Stimulated activated CD4-positive, alpha-beta T cell treated with anti-CD3 and anti-CD28 coated beads, TNF-alpha, amount 100 ng/mL, for 48 hours (primary cell): ENCODE results near the gene GNAL.
"Not testable (repeated sequence)": the region's sequence is repeated elsewhere in the genome, so short reads cannot be mapped to it uniquely, and the experiment has no call there.

Experiments used
- DNase-seq, 3 donors: peaks; one replicate each; pipeline ENCODE4 v3.0.0-alpha.2; 2020; ENCODE audit warnings: low read depth in 3 of 3

GNAL gene

DNA sequence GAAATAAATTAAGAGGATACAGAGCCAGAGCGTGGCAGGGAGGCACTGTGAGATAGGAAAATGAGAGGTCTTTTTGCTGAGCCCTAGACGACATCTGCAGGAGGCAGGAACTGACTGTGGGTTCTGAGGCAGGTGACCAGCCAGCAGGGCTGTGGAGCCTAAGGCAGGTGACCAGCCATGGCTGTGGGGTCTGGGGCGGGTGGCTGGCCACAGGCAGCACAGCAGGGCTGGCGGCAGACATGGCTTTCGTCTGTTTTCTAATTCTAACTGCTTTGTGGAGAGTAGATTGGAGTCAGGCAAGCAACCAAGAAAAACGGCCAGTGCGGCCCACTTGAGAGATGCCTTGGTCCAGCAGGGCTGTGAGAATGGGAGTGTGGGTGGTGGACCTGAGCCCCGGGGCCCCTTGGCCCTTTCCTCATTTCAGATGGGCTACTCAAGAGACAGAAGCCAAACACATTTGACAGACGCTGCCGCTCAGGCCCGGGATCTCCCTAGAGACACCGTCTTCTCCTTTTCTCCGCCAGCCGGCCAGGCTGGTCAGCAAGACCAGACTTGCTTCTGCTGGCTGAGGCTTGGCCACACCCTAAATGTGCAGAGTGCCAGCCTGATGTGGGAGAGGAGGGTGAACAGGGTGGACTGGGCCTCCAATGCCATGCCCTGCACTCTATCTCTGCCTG, 19.7 kb upstream of the GNAL start:
- no peak for DNase-seq

DNA sequence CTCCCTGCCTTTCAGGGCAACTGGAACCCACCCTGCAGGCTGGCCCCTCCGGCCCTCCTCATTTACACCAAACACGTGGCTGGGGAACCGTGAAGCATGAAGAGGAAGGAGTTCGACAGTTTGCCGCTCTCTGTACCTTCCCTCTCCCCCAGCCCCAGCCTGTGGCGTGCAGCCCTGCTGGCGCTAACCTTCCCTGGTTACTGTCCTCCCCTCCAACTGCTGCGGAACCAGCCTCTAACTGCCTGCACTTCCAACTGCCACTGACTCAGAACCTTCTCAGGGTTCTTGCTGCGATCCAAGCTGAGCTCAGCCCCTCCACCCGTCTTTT, 19.2 kb upstream of the GNAL start:
- DNase-seq: no peak

DNA sequence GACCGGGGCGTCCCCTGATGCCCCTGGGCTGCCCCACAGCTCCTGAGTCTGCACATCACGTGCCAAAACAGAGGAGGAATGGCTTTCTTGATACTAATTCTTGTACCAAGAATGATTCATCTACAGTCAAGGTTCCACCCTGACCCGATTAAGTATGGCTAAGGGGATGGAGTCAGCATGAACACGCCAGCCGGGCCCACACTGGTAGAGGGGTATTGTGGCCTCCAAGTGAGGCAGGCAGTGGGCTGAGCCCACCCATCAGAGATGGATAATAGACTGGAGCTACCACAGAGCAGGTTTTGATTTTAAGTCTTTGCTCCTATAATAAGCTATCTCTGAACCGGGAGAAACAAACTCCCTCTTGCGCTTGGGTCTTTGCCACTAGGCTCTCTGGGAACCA, 17.9 kb upstream of the GNAL start:
- DNase-seq: no peak

DNA sequence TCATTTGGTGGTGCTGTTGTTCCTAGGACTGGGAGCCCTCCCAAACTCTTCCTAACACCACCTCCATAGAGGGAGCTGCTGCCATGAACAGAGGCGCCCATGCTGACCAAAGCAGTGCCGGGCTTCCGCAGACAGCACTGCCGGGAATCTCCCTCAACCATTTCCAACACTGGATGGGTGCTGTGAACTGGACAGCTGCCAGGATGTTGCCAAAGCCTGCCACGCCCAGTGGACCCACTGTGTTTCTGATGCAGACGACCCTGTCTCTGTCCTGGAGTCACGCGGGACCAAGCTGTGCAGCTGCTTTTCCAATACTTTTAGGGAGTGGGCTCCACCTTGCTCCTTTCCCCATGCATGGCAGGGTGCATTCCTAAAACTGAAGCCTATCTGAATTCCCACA, 16.9 kb upstream of the GNAL start:
- no peak for DNase-seq

DNA sequence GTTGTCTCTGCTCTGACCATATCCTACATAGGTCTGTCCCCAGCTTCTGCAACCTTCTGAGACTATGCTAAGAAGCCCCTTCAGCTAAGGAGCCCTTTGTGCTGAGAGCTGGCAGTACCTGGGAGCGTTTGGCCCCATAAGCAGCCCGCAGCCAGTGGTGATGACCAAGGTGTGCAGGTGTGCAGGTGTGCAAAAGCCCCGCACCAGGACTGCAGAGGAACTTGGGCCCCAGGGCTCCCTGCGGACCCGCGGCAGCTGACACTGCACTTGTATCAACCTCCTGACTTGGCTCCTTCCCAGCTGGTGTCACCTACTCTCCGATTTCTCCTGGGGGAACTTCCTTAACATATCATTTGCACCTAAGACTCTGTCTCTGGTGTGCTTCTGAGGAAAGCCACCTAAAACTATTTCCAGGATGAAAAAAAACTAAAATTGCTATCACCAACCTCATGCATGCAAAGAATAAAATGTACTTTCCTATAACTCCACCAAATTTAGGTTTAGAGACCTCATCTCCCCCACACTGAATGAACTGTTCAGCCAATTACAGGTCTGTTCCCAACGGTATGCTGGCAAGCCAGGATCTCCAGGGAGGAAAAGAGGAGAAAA, 16.1 kb upstream of the GNAL start:
- no peak for DNase-seq

DNA sequence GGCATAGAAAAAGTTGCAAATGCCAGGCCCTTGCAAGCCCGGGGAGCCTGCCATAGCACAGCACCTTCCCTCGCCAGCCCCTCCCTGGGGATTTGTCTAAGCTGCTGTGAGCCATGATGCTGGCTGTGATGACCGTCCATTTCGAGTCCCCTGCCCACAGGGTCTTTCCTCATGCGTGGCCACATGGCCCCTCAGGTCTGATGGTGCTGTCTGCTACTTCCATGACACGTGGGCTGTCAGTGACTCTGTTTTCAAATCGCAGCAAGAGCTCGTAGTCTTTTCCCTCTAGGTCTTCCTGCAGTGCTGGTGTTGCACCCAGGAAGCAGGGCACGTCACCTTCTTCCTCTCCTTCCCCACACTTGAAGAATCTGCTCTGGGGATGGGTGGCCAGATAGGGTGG, 15.5 kb upstream of the GNAL start:
- DNase-seq: no peak

DNA sequence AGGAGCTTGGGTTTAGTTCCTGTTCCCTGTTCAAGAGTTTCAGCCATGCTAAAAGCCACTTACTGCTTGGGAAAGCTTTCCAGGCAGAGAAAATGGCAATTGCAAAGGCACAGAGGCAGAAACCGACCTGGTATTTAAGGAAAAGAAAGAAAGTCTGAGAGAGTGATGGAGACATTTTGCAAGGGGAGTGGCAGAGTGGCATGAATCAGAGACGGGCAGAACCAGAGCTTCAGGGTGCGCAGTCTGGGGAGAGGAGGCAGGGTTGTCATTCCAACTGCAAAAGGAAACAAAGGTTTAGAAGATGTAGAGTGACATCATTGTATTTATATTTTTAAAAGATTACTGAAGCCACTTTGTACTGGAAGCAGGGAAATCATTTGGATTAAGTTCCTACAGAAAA, 14.9 kb upstream of the GNAL start:
- no peak for DNase-seq

DNA sequence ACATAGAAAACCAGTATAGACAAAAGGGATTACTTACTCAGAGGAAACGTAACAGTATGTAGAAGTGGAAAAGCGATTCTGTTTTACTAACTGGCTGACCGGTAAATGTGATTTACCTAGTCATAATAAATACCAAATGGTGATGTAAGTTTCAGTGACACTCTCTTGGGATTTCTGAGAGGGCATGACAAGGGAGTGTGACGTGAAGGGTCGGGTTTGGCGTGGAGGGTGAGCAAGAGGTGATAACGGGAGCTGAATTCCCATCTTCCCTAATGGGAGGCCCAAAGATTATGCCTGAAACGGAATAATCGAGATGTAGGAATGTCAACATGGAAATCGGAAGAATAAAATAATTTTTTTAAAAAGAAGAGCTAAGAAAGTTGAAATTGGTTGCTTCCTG, 12.7 kb upstream of the GNAL start:
- no peak for DNase-seq

DNA sequence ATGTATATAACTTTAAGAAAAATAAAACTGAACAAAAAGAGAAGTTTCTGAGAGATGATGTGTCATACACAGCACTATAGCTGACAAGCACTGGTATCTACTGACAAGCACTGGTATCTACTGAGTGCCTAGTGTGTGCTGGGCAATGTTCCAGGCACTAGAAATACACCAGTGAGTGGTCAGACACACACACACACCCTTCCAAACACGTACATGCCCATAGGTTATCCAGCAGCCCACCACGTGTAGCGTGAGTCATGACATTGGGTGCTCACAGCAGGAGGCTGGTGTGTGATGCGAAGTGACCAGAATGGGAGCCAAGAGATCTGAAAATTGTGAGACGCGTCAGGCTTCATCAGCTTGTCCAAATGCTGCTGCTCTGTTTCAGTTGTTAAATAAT, 12.2 kb upstream of the GNAL start:
- DNase-seq: no peak

DNA sequence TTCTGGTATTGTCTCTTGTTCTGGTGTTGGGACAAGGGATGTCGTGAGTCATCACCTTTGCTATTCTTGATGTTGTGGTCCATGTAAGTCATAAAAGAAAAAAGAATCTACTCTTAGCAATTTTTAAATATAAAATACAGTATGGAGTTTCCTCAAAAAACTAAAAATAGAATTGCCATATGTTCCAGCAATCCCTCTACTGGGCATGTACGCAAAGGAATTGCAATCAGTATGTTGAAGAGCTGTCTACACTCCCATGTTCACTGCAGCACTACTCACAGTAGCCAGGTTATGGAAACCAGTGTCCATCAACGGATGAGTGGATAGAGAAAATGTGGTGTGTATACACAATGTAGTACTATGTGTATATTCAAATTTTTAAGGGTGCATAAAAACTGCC, 10.9 kb upstream of the GNAL start:
- no peak for DNase-seq

DNA sequence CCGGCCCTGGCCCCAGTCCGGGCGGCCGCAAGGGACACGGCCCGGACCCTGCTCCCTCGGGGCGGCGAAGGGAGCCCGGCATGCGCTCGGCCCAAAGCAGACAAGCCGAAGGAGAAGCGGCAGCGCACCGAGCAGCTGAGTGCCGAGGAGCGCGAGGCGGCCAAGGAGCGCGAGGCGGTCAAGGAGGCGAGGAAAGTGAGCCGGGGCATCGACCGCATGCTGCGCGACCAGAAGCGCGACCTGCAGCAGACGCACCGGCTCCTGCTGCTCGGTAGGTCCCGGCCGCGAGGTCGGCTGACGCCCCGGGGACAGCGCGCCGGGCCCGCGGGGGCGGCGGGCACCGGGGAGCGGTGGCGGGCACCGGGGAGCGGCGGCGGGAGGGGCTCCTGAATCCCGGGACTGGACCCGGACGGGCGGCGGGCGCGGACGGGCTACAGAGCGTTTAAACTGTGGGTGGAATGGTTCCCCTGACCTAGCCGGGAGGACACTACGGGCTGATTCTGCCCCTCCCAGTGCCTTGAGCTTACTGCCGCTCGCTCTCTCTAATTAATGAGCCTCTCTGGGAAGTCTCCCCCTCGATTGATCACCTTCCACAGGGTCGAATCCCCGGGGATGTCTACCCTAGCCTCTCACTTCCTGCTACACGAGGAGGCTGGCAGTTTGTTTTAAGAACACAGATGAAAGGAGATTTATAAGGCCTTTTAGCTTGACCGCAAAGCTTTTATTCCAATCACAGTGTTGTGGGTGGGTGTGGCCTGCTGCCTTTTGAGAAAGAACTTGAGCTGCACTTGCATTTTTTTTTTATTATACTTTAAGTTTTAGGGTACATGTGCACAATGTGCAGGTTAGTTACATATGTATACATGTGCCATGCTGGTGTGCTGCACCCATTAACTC, 853 bp downstream of the GNAL start:
- DNase-seq: peak in 1 of 3 donors; percentile 4

DNA sequence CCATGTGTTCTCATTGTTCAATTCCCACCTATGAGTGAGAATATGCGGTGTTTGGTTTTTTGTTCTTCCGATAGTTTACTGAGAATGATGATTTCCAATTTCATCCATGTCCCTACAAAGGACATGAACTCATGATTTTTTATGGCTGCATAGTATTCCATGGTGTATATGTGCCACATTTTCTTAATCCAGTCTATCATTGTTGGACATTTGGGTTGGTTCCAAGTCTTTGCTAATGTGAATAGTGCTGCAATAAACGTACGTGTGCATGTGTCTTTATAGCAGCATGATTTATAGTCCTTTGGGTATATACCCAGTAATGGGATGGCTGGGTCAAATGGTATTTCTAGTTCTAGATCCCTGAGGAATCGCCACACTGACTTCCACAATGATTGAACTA, 1.6 kb downstream of the GNAL start:
- not testable (repeated sequence) for DNase-seq

DNA sequence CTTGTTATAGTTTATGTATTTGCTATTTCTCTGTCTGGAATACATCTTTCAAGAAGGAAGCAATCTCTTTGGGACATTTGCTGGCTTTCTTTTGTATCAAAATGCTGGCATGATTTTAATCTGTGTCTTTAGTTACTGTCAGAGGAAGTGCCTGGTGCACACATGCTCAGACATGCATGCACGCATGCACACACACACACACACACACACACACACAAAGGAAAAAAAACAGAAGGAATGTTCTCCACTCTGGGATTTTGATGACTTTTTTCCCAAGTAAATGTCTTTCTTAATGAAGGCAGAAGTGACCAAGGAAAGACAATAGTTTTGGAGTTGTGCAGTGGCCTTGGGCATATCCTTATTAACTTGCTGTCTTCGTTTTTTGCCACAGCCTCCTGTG, 6.7 kb downstream of the GNAL start:
- no peak for DNase-seq

DNA sequence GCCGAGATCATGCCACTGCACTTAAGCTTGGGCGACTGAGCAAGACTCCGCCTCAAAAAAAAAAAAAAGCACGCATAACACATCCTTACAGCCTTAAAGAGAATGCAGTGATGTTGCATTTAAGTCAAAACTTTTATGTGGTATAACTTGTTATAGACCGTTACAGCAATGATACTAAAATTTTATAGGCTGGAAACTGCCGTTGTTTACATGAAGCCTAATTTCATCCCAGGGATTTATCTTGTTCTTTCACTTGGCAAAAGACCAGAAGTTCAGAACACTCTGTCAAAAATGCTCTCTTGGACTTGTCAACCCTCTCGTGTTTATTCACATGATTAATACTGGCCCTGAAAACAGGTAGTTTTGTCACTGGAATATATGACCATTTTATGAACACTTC, 7.4 kb downstream of the GNAL start:
- no peak for DNase-seq

DNA sequence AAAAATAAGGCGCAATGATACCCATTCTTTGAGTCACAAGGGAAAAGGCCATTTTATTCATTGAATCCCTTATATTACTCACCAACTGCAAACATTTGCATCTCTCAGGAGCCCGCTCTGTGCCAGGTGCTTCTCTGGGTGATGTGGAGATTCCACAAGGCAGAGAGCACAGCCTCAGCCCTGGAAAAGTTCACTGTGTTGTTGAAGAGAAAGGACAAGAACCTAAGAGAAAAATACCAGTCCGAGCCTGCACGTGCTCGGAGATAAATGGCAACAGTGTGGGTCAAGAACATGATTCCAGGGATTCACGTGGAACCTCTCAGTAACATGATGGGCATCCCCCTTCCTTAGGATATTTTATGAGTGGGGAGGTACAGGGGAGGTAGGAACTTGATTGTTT, 11.8 kb downstream of the GNAL start:
- no peak for DNase-seq

DNA sequence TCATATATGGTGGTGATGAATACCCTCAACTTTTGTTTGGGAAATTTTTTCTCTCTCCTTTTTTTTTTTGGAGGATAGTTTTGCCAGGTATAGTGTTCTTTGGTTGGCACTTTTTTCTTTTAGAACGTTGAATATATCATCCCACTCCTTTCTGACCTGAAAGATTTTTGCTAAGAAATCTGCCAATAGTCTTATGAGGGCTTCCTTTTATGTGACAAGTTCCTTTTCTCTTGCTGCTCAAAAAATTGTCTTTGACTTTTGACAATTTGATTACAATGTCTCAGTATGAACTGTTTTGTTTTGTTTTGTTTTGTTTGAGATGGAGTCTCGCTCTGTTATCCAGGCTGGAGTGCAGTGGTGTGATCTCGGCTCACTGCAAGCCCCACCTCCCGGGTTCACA, 21.5 kb downstream of the GNAL start:
- DNase-seq: no peak

DNA sequence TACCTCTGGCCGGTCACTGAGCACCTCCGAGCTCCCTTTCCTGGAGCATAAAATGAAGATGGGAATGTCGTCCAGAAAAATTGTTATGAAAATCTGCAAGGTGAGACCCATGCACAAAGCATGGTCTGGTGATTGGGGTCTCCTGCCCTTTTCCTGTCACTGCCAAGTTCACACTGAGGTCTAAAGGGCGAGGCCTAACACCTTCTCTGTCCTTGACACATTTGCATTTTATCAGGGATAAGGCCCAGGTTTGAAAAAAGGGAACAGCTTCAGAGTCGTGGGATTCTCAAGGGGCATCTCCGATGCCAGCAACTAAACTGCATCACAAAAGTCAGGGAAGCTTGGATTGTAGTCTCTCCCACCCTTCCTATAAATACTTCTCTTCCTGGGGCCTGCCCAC, 24.7 kb downstream of the GNAL start:
- no peak for DNase-seq

DNA sequence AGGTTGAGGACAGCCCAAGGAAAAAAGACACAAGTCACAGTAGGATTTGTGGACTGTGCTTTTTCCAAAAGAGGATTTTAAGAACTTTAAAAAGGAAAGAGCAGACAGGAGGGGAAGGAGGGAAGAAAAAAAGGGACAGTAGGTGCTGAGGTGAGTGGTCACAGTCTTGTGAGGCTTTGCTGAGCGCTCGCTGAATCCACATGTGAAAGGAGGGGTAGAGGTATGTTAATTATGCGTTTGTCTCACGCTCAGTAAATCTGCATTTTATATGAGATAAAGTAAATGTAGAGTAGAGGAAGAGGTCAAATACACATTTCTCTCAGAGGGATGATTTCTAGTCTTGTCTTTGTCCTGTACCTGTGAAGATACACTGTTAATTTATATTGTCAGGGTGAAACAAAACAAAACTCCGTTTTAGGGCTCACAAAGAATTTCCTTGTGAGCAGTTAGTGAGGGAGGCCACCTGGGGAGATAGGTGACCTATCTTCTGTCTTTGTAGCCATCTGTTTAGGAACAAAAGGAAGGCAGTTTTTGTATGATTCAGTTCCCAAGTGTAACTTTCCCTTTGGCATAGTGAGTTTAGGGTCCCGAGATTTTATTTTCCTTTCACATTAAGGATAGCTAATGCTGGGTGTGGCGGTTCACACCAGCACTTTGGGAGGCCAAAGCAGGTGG, 25.3 kb downstream of the GNAL start:
- DNase-seq: no peak

DNA sequence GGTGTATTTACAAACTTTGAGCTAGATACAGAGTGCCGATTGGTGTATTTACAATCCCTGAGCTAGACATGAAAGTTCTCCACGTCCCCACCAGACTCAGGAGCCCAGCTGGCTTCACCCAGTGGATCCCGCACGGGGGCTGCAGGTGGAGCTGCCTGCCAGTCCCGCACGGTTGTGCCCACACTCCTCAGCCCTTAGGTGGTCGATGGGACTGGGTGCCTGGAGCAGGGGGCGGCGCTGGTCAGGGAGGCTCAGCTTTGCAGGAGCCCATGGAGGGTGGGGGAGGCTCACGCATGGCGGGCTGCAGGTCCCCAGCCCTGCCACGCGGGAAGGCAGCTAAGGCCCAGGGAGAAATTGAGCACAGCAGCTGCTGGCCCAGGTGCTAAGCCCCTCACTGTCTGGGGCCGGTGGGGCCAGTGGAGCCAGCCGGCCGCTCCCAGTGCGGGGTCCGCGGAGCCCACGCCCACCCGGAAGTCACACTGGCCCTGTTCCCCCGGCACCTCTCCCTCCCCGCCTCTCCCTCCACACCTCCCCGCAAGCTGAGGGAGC, 27.8 kb downstream of the GNAL start:
- not testable (repeated sequence) for DNase-seq

DNA sequence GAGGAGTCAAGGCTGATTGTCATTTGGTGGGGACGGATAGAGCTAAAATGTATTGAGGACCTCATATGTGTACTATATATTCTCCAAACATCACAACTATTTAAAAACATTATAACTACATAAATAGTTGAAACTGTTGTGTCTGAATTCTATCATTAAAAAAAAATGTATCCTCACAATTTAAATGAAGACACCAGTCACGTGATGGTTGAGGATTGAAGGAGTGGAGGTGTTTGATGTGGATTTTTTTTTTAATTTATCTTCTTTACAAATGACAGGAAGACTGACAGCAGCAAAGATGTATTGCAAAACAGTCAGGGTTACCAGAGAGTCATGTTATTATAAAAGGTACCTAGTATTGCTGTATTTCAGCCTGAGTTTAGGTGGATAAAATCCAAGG, 30.0 kb downstream of the GNAL start:
- no peak for DNase-seq

DNA sequence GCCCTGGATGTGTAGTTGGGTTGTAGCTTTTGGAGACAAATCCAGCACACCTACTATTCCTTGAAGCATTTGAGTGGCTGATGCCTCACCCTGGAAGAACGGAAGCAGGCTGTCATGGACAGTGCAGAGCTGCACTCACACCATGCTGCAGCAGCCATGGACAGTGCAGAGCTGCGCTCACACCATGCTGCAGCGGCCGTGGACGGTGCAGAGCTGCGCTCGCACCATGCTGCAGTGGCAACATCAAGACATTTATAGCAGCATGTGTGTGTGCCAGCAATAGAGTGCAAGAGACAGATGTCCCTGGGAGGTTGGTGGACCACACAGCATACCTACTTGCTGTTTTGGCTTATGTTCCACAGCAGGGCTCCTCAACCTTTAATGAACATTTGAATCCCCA, 30.6 kb downstream of the GNAL start:
- DNase-seq: no peak

DNA sequence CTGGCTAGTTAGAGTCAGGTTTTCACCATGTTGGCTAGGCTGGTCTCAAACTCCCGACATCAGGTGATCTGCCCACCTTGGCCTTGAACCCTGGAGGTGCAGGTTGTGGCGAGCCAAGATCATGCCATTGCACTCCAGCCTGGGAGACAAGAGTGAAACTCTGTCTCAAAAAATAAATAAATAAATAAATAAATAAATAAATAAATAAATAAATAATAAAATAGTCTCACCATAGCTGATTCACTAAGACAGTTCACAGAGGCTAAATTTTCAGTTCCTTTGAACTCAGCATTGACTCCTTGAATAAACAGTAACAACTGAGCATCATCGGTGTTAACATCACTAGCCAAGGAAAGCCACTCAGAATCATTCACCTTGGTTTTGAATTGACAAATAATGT, 32.7 kb downstream of the GNAL start:
- no peak for DNase-seq
